HCEC 1CT (cell line): ENCODE data around the gene SF3B1.
A peak's percentile ranks its signal among the peaks of the same experiment; 100 is the strongest.
"Not testable (repeated sequence)": the region's sequence is repeated elsewhere in the genome, so short reads cannot be mapped to it uniquely, and the experiment has no call there.

Experiments used
- DNase-seq: peaks from one replicate; pipeline ENCODE4 v3.0.0-alpha.2; 2017

The SF3B1 gene

DNA sequence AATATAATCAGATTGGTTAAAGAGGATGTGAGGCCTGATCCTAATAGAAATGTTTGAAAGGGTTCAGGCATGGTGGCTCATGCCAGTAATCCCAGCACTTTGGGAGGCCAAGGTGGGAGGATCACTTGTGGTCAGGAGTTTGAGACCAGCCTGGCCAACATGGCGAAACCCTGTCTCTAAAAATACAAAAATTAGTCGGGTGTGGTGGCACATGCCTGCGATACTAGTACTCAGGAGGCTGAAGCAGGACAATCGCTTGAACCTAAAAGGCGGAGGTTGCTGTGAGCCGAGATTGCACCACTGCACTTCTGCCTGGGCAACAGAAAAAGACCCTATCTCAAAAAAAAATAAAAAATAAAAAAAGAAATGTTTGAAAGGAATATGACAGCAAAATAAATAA, 2.3 kb downstream of the SF3B1 start:
- not testable (repeated sequence) for DNase-seq

DNA sequence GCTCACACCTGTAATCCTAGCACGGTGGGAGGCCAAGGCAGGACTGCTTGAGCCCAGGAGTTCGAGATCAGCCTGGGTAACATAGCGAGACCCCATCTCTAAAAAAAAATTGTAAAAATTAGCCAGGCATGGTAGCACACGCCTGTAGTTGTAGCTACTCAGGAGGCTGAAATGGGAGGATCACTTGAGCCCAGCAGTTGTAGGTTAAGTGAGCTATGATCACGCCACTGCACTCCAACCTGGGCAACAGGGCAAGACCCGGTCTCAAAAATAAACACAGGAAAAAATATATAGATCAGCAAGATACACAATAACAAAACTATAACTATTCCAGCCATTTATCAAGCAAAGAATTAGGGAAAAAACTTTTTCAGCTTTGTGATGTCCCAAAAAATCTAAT, 3.0 kb downstream of the SF3B1 start:
- no peak for DNase-seq

DNA sequence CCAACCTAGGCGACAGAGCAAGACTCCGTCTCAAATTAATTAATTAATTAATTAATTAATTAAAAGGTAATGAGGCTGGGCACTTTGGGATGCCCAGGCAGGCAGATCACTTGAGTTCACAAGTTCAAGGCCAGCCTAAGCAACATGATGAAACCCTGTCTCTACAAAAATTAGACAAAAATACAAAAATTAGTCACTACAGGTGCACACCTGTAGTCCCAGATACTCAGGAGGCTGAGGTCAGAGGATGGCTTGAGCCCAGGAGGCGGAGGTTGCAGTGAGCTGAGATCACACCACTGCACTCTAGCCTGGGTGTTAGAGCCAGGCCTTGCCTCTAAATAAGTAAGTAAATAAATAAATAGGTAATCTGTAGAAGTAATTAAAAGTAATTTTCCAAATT, 6.8 kb downstream of the SF3B1 start:
- DNase-seq, result no peak

DNA sequence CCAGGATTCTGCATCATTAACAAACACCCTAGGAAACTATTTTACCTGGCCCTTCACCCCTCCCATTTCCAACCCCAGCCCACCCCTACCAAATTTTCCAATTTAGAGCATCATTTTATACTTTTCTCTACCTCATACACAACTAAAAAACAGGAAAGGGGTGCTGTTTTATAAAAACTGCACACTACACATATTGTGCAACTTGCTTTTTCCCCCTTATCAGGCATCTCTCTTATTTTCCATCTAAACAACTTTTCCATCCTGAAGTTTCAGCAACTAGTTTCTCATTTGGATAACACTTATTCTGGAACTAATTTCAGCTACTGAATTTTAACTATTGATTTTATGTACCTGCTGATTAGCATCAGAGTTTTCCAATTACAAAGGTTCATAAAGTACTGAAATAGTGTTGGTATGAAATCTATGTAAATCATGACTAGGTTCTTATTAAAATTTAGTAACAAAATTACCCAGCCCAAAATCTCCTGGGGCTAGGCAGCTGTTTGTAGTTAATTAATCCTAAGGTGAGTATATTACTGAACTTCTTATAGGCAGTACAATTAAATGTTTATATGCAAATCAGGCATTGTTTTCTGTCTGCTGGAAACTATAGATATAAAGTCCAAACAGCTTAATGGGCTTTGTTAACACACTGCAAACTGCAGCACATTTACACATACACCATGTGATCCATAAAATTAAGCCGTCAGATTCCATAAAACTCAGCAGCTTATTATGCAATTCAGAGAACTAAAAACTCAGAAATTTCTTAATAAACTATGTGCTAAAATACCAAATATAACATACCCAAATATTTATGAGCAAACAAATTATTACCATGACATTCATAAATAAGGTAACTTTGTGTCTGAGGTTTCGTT, 7.9 kb downstream of the SF3B1 start:
- no peak for DNase-seq

DNA sequence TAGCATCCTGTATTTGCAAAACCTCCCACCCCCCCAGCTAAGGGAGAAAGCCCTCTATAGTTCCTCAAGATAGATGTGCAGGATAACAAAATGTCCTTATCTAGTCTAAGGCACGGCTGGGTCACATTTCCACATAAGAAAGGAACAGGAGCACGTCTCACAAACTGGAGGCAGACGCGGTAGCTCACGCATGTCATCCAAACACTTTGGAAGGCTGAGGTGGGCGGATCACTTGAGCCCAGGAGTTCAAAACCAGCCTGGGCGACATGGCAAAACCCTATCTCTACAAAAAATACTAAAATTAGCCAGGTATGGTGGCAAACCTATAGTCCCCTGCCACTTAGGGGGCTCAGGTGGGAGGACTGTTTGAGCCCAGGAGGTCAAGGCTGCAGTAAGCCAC, 9.3 kb downstream of the SF3B1 start:
- no peak for DNase-seq

DNA sequence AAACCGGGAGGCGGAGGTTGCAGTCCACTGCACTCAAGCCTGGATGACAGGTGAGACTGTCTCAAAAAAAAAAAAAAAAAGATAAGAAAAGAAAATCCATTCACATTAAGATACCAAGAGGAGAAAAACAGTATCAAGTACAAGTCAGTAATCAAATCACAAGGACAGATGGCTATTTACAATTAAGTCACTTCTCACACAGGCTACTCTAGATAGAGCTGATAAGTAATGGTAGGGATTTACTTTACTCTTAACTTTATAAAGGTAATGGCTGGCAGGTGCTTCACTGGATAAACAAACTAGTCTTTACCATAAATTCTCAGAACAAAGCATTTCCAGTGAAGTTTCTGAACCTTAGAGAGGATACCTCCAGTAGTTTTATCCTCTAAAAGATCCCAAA, 11.5 kb downstream of the SF3B1 start:
- DNase-seq, result no peak

DNA sequence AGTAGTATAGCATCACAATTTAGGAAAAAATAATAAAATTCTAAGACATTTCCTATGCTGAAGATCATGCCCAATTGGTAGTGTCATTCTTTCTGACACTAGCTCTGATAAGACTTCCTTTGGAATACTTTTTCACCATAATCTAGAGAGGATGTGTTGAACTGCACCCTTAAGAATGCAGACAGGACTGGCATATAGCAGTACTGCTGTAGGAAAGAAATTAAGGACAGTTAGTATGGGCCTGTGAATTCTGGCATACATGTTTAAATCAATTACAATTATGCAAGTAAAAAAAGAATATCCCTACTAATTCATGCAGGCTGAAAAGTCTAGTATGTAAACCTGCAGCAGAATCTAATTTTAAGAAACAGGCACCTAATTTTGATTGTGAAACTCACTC, 15.4 kb downstream of the SF3B1 start:
- DNase-seq, result no peak

DNA sequence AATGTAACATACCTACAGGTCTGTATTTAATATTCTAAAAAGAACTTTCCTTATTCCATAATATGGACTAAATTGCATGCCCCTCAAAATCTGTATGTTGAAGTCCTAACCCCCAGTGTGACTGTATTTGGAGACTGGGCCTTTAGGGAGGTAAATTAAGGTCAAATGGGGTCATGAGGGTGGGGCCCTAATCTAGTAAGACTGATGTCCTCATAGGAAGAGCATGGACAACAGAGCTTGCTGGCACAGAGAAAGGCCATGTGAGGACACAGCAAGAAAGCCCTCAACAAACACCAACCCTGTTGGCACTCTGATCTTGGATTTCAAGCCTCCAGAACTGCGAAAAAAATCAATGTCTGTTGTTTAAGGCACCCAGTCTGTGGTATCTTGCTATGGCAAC, 18.6 kb downstream of the SF3B1 start:
- DNase-seq, result no peak

DNA sequence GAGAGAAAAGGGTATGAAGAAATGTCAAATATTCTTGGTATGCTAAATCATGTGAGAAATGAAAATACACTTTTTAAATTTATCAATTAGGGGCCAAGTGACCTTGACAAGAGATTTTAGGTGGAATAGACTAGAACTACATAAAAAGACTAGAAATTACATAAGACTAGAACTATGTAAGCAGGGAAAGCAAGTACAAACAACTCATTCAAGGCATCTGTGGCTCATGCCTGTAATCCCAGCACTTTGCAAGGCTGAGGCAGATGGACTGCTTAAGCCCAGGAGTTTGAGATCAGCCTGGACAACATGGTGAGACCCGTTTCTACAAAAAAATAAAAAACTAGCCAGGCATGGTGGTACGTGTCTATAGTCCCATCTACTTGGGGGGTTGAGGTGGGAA, 20.3 kb downstream of the SF3B1 start:
- no peak for DNase-seq

DNA sequence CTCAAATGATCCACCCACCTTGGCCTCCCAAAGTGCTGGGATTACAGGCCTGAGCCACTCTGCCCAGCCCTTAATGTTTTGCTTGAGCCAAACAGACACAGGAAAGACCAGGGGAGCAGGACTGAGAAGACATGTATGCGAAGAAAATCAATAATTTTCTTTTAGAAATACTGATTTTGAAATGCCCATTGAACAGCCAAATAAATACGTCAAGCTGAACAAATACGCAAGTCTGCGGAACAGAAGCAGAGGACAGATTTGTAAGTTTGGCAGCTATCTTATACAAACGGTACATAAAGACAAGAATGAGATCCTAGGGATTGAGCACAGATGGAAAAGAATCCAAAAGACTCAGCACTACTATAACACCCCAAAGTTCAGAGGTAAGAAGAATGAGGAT, 20.8 kb downstream of the SF3B1 start:
- no peak for DNase-seq

DNA sequence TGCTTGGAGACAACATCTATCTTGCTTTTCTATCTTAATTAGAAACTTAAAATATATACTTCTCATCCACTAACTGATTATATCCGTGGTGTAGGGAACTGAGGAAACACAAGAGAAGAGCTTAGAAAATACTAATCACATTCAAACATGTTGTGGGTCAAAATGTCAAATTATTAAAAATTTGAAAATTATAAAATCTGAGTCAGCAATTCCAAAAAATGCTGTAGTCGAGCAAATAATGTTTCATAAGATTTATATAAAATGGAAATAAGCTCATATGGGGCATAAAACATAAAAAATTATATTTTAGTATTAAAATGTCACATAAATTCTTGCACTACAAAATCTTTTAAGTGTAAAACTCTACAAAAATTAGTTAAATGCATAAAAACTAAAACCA, 29.2 kb downstream of the SF3B1 start:
- no peak for DNase-seq

DNA sequence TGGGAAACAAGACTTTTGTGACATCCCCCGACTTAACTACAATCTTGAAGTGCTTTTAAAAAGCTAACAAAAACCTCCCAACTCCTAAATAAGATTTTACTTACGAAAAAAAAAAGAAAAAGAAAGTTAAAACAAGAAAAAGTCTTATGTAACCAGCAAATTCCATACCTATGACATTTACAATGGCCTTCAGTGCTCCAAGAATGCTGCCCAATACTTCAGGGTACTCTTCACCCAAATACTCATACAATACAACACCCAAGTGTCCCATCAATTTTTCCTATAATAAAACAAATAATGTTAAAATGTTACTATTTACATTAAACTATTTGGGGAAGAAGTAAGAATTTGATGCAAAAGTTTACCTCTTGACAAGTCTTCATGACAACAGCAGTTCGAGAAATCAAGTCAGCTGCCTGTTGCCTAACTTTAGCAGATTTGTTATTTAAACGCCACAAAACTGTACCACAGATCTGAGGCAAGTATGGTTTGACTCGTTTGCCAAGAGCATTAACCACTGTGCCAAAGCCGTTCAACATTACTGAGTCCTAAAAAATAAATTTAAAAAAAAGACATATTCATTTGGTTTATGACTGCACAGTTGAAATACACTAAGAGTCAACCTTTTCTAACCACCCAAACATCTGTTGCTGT, 34.8 kb downstream of the SF3B1 start:
- DNase-seq, result no peak

DNA sequence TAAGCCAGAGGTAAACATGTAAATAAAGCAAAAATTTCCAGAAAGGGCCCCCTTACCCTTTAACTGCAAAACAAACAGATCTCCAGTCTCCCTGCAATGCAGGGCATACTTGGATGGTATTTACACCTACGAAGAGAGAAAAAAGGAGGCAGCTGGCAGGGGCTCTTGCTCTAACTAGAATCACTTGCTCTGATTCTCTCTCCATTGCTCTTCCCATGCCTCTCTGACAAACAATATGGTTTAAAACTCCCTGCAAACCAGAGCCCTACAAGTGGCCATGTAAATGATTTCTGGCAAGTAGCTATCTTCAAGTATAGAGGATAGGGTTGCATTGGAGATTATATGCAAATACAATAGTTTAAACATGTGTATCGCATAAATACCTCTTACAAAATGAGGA, 35.9 kb downstream of the SF3B1 start:
- DNase-seq, result no peak

DNA sequence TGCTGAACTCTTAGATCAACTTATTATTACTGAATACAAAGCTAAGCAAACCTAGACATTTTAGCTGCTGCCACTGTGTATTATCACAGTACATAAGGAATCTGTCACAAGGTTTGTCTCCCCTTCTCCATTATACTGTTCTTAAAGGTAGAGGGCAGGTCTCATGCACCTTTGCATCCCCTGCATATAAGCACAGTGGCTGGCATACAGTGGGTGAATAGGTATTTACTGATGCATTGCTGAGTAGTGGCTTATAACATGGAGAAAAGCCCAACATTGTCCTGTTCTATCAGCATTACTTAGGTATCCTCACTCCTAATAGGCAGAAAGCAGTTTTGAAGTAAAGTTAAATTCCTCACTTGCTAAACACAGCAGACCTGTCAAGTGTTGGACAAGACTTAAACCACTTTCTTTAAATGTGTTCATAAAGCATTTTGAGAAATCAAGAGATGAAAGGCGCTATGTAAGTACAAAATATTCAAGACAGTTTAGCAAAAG, 43.6 kb downstream of the SF3B1 start:
- no peak for DNase-seq

DNA sequence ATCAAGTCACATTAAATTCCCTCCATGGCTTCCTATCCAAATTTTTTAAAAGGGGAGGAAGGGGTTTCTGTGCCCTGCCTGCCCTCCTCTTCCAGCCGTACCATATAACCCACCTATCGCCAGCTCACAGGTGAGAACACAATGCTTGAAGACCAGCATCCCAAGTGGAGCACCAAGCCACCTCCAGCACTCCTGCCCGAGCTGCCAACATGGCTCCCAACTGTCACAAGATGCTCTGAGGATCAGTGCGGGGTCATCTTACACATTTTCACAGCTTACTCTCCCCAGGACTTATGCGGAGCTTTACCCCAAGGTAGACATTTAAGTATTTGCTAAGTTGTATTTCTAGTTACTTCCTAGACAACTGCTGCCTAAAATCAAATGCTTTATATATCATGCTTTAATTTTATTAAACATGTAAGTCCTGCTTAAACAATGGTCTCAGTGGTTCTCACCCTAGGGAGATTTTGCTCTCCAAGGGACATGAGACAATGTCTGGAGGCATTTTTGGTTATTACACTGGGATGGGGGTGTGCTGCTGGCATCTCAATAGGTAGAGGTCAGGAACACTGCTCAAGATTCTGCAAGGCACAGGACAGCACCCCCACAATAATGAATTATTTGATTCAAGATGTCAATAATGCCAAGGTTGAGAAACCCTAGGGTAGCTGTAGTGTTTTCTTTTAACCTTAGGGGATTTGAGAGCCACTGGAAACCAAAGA, 45.8 kb downstream of the SF3B1 start:
- no peak for DNase-seq

DNA sequence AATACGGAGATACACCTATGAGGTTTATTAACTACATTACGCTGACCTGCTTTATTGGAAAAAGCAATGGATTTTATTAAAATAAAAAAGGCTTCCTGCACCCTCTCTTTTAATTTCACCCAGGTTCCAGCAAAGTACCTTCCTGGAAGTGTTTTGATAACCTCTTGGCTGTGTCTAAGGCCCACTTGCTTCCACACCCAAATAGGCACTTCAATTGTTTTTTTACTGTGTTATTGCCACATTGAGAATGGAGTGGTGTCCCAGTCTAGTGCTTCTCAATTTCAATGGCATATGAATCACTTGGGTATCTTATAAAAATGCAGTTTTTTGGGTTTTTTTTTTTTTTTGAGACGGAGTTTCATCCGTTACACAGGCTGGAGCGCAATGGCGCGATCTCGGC, 47.6 kb downstream of the SF3B1 start:
- no peak for DNase-seq

DNA sequence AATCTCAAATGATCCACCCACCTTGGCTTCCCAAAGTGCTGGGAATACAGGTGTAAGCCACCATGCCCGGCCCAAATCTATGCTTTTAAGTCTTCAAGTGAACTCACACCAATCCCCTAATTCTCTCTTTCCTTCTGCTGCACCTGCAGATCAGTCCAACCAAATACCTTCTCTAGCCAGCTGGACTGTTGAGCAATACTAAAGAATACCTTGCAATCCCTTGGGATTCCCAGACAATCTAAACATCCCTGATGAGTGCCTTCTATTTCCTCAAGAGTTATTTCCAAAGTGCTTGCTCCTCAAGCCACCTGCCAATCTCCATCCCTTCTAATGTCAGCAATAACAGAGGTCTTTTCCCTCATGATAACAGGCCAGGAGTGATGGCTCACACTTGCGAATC, 48.6 kb downstream of the SF3B1 start:
- no peak for DNase-seq

DNA sequence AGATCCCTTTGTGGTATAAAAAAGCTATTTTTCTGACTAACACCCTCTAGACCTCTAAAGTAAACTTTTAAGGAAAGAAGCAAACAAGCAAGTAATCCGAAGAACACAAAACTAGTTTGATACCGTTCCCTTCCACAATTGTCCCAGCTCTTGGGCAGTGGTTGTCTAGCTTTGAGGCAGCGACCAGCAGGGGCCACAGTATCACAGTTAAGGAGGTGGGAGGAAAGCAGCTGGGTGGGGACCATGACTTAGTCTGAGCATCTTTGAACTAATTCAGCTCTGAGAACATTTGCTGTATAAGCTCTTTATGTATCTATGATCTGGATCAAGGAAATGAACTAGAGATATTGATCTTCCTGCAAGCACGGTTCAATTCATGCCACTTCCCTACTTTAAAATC, 51.0 kb downstream of the SF3B1 start:
- no peak for DNase-seq

DNA sequence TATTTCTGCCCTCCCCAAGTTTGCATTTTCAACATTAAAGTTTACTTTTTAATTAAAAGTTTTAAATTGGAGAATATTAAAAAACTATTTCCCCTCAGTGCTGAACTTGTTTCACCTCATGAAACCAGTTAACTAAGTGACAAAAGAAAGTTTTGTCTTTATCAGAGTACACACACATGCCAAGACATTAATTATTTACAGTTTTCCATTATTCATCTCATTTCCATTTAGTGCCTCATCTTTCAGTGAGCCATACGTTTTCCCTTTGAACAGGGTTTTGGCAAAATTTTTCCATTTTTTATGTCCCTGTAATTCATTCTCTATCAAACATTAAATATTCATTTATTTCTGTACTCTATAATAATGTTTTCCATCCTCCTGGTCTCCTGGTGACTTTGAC, 53.2 kb downstream of the SF3B1 start:
- DNase-seq, result no peak

DNA sequence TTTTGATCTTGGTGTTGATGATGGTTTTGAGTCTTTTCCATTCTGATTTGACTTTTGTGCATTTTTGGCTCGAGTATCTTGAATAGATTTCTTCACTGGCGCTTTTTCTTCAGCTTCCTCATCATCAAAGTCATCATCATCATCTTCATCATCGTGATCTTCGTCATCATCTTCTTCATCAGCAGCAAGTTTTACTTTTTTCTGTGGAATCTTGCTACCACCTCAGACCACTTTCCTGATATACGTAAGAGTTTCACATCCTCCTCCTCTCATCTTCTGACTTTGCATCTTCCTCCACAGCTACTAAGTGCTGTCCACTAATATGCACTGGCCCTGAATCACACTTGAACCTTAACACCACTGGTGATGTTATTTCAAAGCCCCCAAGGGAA, 54.9 kb downstream of the SF3B1 start:
- DNase-seq, result not testable (repeated sequence)

DNA sequence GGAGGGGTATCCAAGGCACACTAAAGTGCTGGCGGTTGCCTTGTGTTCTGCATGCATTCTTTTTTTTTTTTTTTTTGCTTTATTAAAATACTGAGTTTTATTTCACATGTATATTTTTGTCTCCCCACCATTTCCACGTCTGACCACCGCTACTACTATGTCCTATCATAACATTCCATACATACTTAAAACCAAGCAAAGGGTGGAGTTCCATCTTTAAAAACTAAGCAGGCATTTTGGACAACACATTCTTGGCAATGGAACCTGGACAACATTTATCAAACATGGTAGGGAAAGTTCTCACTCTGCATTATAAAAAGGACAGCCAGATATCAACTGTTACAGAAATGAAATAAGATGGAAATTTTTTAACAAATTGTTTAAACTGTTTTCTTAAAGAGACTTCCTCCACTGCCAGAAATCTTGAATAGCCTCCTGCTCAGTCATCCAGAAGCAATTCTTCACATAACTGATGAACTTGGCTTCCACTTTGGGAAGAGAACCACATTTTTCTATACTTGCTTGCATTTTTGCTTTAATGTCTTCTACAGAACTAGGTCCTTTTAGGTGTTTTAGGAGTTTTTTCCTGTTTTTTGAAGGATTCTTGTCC, 55.4 kb downstream of the SF3B1 start:
- not testable (repeated sequence) for DNase-seq

DNA sequence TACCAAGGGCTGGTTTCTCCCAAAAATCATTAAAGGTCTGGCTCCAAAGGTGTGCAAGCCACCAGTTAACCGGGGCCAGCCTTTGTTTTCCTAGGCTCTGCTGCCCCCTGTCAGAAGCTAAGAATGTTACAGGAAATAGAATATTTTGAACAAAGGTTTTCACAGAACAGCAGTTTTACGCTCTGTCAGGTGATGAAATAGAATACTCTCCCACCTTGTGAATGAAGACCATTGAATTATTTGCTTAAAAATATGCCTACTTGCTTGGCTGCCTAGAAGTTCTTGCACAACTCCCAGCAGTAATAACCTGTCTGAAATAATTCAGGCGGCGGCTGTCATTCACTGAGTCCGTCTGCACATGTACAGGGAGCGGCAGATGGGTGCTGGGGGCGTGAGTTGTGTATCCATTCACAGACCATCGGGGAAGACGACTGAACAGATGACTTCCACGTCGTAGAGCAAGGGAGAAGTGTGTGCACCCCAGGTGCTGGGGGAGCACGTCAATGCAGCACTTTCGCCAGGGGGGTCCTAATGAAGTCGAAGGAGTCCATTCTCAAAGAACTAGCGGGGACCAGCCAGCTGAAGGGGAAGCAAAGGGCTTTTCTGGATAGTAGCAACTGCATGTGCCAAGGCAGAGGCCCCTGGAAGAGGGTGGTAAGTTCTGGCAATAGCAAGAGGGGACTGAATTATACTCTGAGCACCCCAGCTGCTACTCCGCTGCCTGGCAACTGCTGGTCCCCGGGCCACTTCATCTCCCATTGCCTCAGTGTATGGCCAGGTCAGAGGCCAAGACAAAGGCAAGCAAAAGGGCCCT, 56.1 kb downstream of the SF3B1 start:
- DNase-seq, result peak; percentile 19
